T-helper 22 cell (primary cell): ENCODE measurements around the gene SLC7A1.
A peak's percentile ranks its signal among the peaks of the same experiment; 100 is the strongest.

Experiments
- DNase-seq: peaks from one replicate; pipeline ENCODE4 v3.0.0-alpha.2; 2020; ENCODE audit warnings: low read depth

The SLC7A1 gene

GRCh38 chr13:29510651-29511084 lies 84.8 kb downstream of the SLC7A1 start:
- DNase-seq = no peak

- no peak for DNase-seq
Observed at GRCh38 chr13:29509999-29510589, 85.4 kb downstream of the SLC7A1 start.

GRCh38 chr13:29508876-29509252 lies 86.6 kb downstream of the SLC7A1 start:
- DNase-seq = no peak

GRCh38 chr13:29508130-29508875 lies 87.2 kb downstream of the SLC7A1 start:
- DNase-seq = peak; percentile 31

- no peak for DNase-seq
Observed at GRCh38 chr13:29507356-29507755, 88.1 kb downstream of the SLC7A1 start.

GRCh38 chr13:29505950-29506349 lies 89.5 kb downstream of the SLC7A1 start:
- no peak for DNase-seq

- DNase-seq = no peak
Observed at GRCh38 chr13:29505511-29505910, 90.0 kb downstream of the SLC7A1 start.

- no peak for DNase-seq
Observed at GRCh38 chr13:29504691-29505090, 90.8 kb downstream of the SLC7A1 start.

- DNase-seq = no peak
Observed at GRCh38 chr13:29503041-29503837, 92.2 kb downstream of the SLC7A1 start.

- DNase-seq = no peak
Observed at GRCh38 chr13:29502391-29503008, 93.0 kb downstream of the SLC7A1 start.

- DNase-seq = no peak
Observed at GRCh38 chr13:29501674-29502073, 93.8 kb downstream of the SLC7A1 start.

- no peak for DNase-seq
Observed at GRCh38 chr13:29500386-29500785, 95.1 kb downstream of the SLC7A1 start.

- no peak for DNase-seq
Observed at GRCh38 chr13:29499506-29500165, 95.9 kb downstream of the SLC7A1 start.

- no peak for DNase-seq
Observed at GRCh38 chr13:29498426-29499040, 97.0 kb downstream of the SLC7A1 start.

- no peak for DNase-seq
Observed at GRCh38 chr13:29497137-29497654, 98.3 kb downstream of the SLC7A1 start.

GRCh38 chr13:29496241-29496712 lies 99.2 kb downstream of the SLC7A1 start:
- DNase-seq = no peak

GRCh38 chr13:29494520-29494919 lies 101.0 kb downstream of the SLC7A1 start:
- DNase-seq = no peak

- DNase-seq = no peak
Observed at GRCh38 chr13:29493796-29494195, 101.7 kb downstream of the SLC7A1 start.

- DNase-seq = no peak
Observed at GRCh38 chr13:29491248-29491647, 104.2 kb downstream of the SLC7A1 start.

- DNase-seq = no peak
Observed at GRCh38 chr13:29490561-29490885, 105.0 kb downstream of the SLC7A1 start.
